ENCODE data around the gene RALGAPA2.

DNA sequence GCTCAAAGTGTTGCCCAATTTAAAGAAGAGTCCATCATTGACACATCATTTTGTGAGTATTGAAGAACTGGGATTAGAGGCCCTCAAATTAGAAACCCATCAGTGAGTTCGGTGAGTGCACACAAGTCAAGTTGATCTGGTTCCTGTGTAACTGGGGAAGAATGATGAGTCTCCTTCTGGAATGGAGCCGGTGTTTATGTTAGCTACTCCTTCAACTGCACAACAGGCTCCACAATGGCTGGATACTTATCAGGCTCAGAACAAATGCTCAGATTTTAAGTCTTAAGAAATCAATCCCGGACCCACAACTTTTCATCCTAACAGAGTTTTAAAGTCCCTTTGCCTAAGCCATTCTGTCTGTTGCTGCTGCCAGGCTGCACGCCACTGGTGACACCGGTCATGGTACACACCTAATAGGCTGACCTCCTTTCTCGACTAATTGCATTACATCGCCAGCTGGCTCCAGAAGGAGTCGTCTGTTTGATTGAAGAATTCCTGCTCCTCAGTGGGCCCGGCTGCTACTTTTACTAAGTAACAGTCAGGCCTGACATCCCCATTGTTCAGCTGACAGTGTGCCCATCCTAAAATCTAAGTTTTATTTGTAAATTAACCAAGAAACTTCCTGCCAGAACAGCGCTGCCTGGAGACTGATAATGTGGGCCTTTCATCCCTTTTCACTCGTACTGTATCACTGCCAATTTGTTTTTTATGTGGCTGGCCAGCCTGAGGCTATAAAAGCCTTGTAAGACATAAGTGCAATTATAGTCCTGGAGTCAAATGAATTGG lies 214.2 kb downstream of the RALGAPA2 start:
- TF ChIP-seq, protein P1, sequence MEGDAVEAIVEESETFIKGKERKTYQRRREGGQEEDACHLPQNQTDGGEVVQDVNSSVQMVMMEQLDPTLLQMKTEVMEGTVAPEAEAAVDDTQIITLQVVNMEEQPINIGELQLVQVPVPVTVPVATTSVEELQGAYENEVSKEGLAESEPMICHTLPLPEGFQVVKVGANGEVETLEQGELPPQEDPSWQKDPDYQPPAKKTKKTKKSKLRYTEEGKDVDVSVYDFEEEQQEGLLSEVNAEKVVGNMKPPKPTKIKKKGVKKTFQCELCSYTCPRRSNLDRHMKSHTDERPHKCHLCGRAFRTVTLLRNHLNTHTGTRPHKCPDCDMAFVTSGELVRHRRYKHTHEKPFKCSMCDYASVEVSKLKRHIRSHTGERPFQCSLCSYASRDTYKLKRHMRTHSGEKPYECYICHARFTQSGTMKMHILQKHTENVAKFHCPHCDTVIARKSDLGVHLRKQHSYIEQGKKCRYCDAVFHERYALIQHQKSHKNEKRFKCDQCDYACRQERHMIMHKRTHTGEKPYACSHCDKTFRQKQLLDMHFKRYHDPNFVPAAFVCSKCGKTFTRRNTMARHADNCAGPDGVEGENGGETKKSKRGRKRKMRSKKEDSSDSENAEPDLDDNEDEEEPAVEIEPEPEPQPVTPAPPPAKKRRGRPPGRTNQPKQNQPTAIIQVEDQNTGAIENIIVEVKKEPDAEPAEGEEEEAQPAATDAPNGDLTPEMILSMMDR (conservative IDR thresholded peaks at IDR 0.05; ENCODE audit: low read length) = no peak
- TF ChIP-seq EZH2phosphoT487 (IDR thresholded peaks at IDR 0.05; ENCODE audit: borderline replicate concordance) = no peak
